ENCODE results near the gene BORCS6.
"Not testable (repeated sequence)": the region's sequence is repeated elsewhere in the genome, so short reads cannot be mapped to it uniquely, and the experiment has no call there.

BORCS6 gene

DNA sequence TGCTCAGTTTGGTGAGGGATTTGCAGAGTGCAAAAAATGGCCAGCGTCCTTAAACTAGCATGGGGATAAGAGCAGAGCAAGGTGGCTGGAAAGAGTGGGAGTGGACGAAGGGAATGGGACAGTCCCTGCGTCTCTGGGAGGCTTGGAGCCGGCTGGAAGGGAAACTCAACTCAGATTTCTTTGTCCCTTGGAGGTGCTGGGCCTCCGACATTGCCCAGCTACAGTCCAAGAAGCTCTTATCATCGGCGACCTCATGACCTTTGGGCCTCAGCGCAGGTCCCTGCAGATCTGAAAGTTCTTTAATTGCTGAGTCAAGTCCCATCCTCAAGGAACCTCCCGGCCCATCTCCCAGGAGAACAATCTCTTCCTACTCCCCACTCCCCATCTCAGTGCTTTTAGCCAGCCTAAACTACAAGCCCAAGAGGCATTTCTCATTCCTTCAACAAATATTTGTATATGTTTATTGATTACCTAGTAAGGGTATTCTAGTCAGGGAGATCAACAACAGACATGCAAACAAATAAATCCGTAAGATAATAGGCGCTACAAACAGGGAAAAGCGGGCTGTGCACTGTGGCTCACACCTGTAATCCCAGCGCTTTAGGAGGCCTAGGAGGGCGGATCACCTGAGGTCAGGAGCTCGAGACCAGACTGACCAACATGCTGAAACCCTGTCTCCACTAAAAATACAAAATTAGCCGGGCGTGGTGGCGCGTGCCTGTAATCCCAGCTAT is 12.8 kb downstream of the BORCS6 start:
- DNase-seq (ENCODE audit: low read depth): no peak
- TF ChIP-seq, protein P1, sequence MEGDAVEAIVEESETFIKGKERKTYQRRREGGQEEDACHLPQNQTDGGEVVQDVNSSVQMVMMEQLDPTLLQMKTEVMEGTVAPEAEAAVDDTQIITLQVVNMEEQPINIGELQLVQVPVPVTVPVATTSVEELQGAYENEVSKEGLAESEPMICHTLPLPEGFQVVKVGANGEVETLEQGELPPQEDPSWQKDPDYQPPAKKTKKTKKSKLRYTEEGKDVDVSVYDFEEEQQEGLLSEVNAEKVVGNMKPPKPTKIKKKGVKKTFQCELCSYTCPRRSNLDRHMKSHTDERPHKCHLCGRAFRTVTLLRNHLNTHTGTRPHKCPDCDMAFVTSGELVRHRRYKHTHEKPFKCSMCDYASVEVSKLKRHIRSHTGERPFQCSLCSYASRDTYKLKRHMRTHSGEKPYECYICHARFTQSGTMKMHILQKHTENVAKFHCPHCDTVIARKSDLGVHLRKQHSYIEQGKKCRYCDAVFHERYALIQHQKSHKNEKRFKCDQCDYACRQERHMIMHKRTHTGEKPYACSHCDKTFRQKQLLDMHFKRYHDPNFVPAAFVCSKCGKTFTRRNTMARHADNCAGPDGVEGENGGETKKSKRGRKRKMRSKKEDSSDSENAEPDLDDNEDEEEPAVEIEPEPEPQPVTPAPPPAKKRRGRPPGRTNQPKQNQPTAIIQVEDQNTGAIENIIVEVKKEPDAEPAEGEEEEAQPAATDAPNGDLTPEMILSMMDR (IDR thresholded peaks at IDR 0.05; ENCODE audit: insufficient read depth, low read depth, low read length, missing control alignments): no peak
- peak overlapping the region; percentile 78 for H3K4me3 ChIP-seq (ENCODE audit: low read depth, low read length)

DNA sequence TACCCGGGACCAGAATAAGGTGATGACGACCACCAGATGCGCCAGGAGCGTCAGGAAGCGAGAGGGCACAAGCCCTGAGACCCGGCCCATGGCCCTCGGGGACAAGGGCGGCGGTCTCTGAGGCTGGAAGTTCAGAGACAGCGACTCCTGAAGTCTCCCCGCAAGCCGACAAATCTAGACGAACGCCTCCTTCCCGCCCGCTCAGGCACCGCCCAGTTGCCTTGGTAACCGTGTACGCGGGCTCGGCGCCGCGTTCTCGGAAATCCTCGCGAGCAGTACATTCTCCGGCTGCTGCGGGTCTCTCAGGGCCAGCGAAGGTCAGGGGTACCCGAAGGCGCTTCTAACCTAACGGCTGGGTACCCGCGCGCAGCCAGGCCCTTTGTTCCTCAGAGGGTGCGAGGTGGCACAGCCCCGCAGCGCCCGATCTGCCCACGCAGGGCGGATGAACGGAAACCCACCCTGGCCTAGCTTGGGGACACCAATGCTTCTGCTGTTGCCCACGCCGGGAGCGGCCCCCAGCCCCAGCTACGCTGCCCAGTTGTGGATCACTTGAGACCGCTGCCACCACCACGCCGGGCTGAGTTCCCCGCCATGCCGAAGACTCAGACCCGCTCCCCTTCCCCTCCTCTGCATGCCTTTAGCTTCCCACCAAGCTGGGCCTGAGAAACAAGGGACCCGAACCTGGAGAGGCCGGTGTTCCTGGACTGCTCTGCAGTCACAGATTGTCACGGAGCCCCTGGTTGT is 13.6 kb downstream of the BORCS6 start, which contains the start of gene TMEM107:
TMEM107 (minus strand) TSS at position 184 of the 744 bp plus-strand sequence; CDS start at position 90, 94 bp downstream.
- TF ChIP-seq, protein P1 (IDR thresholded peaks at IDR 0.05; ENCODE audit: insufficient read depth, low read depth, low read length, missing control alignments): peak; percentile 4
- peak; percentile 92 for DNase-seq (ENCODE audit: low read depth)
- H3K4me3 ChIP-seq (ENCODE audit: low read depth, low read length): peak within 1 kb of the TSS; percentile 78

DNA sequence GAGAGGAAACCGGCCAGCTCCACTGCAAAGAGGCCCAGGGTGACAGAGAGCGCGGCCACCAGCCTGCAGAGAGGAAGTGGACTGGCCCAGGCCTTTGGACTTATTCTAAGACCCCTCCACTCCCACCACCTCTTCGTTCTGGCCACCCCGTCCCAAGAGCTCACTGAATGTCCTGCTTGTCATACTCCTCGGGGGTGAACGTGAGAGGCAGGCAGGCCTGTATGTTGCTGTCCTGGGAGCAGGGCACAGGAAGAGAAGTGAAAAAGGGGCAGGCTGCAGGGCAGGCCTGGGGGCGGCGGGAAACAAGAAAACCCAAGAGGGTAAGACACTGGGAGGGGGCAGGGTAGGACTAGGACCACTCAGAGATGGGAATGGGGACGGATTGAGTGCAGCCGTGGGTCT is 14.2 kb downstream of the BORCS6 start:
- TF ChIP-seq, protein P1 (IDR thresholded peaks at IDR 0.05; ENCODE audit: insufficient read depth, low read depth, low read length, missing control alignments): no peak
- peak overlapping the region; percentile 78 for H3K4me3 ChIP-seq (ENCODE audit: low read depth, low read length)
- DNase-seq (ENCODE audit: low read depth): peak; percentile 43

DNA sequence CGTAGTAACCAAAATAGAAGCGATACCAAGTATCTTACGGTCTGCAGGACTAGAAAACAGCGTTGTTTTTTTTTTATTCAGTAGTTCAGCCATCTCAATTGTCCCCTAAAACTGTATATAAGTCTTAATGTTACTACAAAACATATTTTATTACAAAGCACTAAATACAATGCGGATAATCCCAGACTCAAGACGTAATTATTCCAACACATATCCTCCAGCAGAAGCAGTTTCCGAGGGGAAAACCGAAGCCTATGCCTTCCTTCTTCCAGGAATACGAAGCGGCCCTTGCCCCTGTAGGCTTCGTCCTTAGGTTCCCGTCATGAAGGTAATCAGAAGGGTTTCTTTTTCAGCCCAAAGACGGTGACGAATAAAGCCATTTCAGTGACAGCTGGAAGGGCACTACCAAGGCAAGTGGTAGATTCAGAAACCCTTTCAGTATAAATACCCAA is 16.1 kb downstream of the BORCS6 start:
- no peak for DNase-seq (ENCODE audit: low read depth)
- TF ChIP-seq, protein P1 (IDR thresholded peaks at IDR 0.05; ENCODE audit: insufficient read depth, low read depth, low read length, missing control alignments): no peak

DNA sequence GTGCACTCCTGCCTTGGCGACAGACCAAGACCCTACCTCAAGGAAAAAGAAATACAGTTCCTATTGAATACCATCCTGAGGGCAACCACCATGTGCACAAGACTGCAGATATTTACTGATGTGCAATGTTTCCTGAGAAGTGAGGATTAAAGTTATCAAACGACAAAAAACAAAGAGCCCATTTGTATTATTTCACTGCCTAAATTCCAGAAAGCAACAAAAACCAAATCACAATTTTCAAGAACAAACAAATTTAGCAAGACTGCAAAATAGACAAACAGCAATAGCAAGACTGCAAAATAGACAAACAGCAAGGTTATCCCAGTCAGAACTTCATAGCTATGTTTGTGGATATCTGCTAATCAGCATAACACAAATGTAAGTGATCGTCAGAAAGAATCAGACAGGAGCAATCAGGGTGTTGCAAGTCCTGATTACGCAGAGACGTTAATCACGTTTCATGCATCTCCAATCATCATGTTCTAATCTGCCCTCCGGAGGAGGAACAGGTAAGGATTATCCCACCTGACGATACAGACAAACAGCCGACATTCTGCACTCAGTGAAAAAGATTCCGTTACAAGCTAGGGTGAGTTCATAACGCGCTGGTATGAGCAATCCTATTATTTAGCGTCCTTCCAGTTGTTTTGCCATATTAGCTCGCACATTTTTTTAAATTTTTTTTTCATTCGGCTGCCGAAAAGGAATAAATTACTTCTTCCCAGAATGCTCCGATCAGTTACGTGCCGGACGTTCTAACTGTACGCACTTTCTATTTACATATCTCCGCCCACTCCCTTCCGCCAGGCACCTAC is 16.7 kb downstream of the BORCS6 start:
- TF ChIP-seq, protein P1 (IDR thresholded peaks at IDR 0.05; ENCODE audit: insufficient read depth, low read depth, low read length, missing control alignments): no peak
- DNase-seq (ENCODE audit: low read depth): peak; percentile 99
- peak overlapping the region; percentile 74 for H3K4me3 ChIP-seq (ENCODE audit: low read depth, low read length)

More for the DNA sequence above, 16.1 kb downstream of the BORCS6 start:
- H3K4me3 ChIP-seq (ENCODE audit: low read depth, low read length): peak overlapping the region; percentile 74

DNA sequence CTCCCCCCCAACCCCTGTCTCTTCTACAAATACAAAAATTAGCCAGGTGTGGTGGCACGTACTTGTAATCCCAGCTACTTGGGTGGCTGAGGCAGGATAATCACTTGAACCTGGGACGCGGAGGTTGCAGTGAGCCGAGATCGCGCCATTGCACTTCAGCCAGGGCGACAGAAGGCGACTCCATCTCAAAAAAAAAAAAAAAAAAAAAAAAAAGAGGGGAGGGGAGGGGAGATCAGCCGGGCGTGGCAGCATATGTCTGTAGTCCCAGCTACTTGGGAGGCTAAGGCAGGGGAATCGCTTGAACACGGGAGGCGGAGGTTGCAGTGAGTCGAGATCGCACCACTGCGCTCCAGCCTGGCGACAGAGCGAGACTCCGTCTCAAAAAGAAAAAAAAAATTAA is 19.8 kb downstream of the BORCS6 start:
- not testable (repeated sequence) for H3K4me3 ChIP-seq (ENCODE audit: low read depth, low read length); DNase-seq (ENCODE audit: low read depth)

DNA sequence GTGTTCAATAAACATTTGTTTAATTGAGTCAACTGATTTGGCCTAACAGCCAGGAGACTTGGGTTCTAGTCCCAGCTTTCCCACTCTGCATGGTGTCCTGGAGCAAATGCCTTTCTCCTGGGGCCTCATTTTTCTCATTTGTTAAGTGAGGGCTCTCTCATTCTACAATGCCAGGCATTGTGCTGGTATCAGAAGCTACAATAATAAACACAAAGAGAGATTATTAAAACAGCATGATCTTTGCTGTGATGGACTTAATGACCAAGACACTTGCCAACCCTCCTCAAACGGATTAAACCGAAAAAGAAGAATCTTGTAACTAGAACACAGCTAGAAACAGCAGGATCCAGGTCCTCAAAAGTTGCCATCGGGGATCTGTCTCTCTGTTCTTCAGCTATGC is 22.5 kb downstream of the BORCS6 start:
- TF ChIP-seq, protein P1 (IDR thresholded peaks at IDR 0.05; ENCODE audit: insufficient read depth, low read depth, low read length, missing control alignments): no peak
- DNase-seq (ENCODE audit: low read depth): no peak
- no peak overlapping the region for H3K4me3 ChIP-seq (ENCODE audit: low read depth, low read length)

All from GM12865 (cell line).